GM23248 (cell line): ENCODE measurements around the gene LIN28A.

Experiments
- EZH2 ChIP-seq: fragments of 200-600 bp; sonication (generic); IDR thresholded peaks from 2 replicates; pipeline ENCODE4 v1.6.1; 2018; ENCODE audit warnings: antibody characterized with exemption, mild to moderate bottlenecking; ENCODE audit not compliant: insufficient read depth, poor library complexity, severe bottlenecking
- EZH2phosphoT487 ChIP-seq: fragments of 200-600 bp; sonication (generic); IDR thresholded peaks from 2 replicates; pipeline ENCODE4 v1.6.1; 2018; ENCODE audit warnings: antibody characterized with exemption, moderate library complexity, mild to moderate bottlenecking, low read depth; ENCODE audit not compliant: insufficient read depth

DNA sequence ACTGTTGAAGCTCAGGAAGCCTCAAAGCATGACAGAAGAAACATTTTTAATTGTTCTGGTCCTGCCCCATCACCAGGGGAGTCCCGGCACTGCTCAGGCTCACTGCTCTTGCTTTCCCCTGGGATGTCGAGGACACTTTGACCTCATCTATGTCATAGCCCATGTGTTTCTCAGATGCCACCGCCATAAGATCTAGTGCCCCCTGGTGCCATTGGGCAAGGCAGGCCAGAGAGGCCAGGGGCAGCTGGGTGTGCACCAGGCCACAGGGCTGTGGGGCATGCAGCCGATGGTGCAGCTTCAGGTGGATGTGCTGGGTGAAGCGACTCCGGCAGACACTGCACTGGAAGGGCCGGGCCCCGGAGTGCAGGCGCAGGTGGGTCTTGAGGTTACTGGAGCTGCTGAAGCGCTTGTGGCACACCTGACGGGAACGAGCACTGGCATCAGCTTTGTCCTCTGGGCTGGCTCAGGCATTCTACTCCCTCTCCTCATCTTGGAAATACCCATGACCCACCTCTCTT lies 49.0 kb upstream of the LIN28A start:
- no peak for TF ChIP-seq EZH2
- no peak for TF ChIP-seq EZH2phosphoT487
